ENCODE results near the gene MBTPS1.
A peak's percentile ranks its signal among the peaks of the same experiment; 100 is the strongest.

MBTPS1 gene

DNA sequence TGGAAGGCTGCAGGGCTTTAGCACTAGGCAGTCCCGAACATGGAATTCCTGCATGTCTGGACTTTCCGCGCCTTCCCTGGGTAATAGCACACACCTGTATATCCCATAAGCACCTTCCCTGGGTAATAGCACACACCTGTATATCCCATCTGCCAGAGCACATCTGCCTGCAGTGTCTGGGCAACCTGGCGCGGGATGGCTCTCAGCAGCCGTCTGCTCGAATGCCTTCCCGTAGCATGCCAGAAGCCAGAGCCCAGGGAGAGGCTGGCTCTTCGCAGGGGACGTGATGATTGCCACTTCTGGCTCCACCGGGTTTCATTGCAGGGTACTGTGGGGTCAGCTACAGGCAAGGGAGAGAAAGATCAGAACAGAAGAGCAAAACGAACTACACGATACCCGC, 21.3 kb downstream of the MBTPS1 start:
- no peaks in the 10 kb centered on the region for H4K20me1 ChIP-seq (ENCODE audit: insufficient read depth)
- peaks cover 6% of the 10 kb centered on the region; the same call in 1 of the 2 replicates for H3K36me3 ChIP-seq (ENCODE audit: insufficient read depth)
- peaks cover 51% of the 10 kb centered on the region for H3K4me1 ChIP-seq (ENCODE audit: low read depth, poor library complexity, severe bottlenecking)
- H3K27ac ChIP-seq, result no peak overlapping the region
- no peak overlapping the region for H3K4me3 ChIP-seq (IDR thresholded peaks at IDR 0.05; ENCODE audit: insufficient read depth, low read depth, low read length)
- TF ChIP-seq, protein P1, sequence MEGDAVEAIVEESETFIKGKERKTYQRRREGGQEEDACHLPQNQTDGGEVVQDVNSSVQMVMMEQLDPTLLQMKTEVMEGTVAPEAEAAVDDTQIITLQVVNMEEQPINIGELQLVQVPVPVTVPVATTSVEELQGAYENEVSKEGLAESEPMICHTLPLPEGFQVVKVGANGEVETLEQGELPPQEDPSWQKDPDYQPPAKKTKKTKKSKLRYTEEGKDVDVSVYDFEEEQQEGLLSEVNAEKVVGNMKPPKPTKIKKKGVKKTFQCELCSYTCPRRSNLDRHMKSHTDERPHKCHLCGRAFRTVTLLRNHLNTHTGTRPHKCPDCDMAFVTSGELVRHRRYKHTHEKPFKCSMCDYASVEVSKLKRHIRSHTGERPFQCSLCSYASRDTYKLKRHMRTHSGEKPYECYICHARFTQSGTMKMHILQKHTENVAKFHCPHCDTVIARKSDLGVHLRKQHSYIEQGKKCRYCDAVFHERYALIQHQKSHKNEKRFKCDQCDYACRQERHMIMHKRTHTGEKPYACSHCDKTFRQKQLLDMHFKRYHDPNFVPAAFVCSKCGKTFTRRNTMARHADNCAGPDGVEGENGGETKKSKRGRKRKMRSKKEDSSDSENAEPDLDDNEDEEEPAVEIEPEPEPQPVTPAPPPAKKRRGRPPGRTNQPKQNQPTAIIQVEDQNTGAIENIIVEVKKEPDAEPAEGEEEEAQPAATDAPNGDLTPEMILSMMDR (conservative IDR thresholded peaks at IDR 0.05; ENCODE audit: low read depth, low read length), result no peak
- no peak overlapping the region for H3K4me2 ChIP-seq
- H2AFZ ChIP-seq (ENCODE audit: low read depth), result no peak overlapping the region
- peaks cover 11% of the 10 kb centered on the region; the same call in 1 of the 2 replicates for H3K79me2 ChIP-seq (ENCODE audit: insufficient read depth, low read depth)
- no peaks in the 10 kb centered on the region for H3K27me3 ChIP-seq (ENCODE audit: insufficient read depth, low read depth)
- no peak overlapping the region for H3K9ac ChIP-seq

DNA sequence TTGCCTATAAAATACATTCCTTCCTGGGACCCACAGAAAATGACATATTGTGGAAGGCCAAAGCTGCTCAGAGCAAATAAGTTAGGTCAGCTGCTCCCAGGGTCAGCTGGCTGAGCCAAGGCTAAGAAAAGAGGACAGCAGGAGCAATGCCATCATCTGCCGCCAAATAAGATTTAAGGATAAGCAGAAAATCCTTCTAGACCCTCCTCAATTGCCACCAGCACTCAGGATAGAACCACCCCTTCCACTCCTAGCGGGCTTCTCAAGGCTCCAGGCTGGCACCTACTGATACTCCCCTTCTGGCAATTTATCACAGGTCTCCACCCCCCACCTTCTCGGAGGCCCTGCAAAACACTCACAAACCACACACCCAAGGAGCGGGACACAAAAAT, 22.9 kb downstream of the MBTPS1 start:
- H4K20me1 ChIP-seq (ENCODE audit: insufficient read depth), result no peaks in the 10 kb centered on the region
- TF ChIP-seq, protein P1 (conservative IDR thresholded peaks at IDR 0.05; ENCODE audit: low read depth, low read length), result no peak
- no peaks in the 10 kb centered on the region; the same call in 1 of the 2 replicates for H3K79me2 ChIP-seq (ENCODE audit: insufficient read depth, low read depth)
- peaks cover 51% of the 10 kb centered on the region for H3K4me1 ChIP-seq (ENCODE audit: low read depth, poor library complexity, severe bottlenecking)
- H2AFZ ChIP-seq (ENCODE audit: low read depth), result no peak overlapping the region
- no peak overlapping the region for H3K4me3 ChIP-seq (IDR thresholded peaks at IDR 0.05; ENCODE audit: insufficient read depth, low read depth, low read length)
- H3K36me3 ChIP-seq (ENCODE audit: insufficient read depth), result peaks cover 6% of the 10 kb centered on the region; the same call in 1 of the 2 replicates
- no peak overlapping the region for H3K9ac ChIP-seq
- H3K27ac ChIP-seq, result no peak overlapping the region
- H3K4me2 ChIP-seq, result no peak overlapping the region
- H3K27me3 ChIP-seq (ENCODE audit: insufficient read depth, low read depth), result no peaks in the 10 kb centered on the region

DNA sequence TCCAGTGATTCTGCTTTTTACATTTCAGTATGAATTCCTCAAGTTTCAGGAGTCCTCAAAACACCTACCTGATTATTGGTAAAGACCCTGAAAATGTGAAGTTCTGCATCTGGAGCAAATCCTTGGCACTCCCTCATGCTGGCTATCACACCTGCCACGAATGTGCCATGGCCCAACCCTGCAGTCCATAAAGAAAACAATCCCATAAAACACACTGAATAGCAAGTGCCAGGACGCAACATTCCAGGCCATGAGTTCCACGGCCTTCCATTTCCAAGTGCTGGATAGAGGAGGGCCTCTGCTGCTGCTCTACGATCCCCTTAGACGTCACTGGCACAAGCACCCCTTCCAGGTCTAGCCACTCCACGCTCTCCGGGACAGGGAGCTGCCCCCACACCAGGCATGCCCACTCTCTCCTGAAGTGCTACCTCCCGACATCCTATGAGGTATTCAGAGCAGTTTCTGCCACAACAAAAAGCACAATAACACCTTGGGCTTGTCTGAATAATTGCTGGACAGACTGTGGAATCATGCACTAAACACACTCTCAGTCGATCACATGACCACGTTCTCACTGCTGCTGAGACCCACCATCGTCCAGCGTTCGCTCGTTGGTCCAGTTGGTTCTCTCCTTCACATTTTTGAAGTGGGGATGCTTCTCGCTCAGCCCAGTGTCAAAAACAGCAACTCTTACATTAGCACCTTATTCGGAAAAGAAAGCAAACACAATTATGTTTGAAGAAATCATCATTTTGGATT, 23.4 kb downstream of the MBTPS1 start:
- Histone ChIP-seq H3K27ac (no peak overlapping the region), H4K20me1 (ENCODE audit: insufficient read depth) (no peaks in the 10 kb centered on the region), H3K4me2 (no peak overlapping the region), H3K27me3 (ENCODE audit: insufficient read depth, low read depth) (no peaks in the 10 kb centered on the region), H3K4me3 (IDR thresholded peaks at IDR 0.05; ENCODE audit: insufficient read depth, low read depth, low read length) (no peak overlapping the region), H3K79me2 (ENCODE audit: insufficient read depth, low read depth) (no peaks in the 10 kb centered on the region; the same call in 1 of the 2 replicates), H2AFZ (ENCODE audit: low read depth) (no peak overlapping the region), H3K4me1 (ENCODE audit: low read depth, poor library complexity, severe bottlenecking) (peaks cover 50% of the 10 kb centered on the region), H3K9ac (no peak overlapping the region), H3K36me3 (ENCODE audit: insufficient read depth) (peaks cover 6% of the 10 kb centered on the region; the same call in 1 of the 2 replicates)
- TF ChIP-seq, protein P1 (conservative IDR thresholded peaks at IDR 0.05; ENCODE audit: low read depth, low read length), result no peak

DNA sequence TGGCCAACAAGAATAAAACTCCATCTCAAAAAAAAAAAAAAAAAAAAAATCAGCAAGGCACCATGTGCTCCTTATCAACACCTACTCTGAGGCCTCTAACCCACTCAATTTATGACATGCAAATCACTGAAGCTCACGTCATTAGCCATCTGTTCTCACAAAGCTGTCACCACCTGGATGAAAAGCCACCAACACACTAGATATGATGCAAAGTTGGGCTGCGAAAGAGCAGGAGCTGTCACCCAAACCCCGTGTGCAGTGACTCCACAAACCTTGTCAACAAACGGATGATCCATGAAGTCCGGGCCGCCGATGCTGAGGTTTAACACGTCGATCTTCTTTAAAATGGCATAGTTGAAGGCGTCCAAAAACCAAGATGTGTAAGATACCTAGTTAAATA, 25.3 kb downstream of the MBTPS1 start:
- Histone ChIP-seq H3K27me3 (ENCODE audit: insufficient read depth, low read depth) (no peaks in the 10 kb centered on the region), H3K79me2 (ENCODE audit: insufficient read depth, low read depth) (no peaks in the 10 kb centered on the region; the same call in 1 of the 2 replicates), H3K4me2 (0 out of 2 replicates have a peak overlapping the region, but pooled peaks have one; percentile 23), H3K9ac (no peak overlapping the region), H4K20me1 (ENCODE audit: insufficient read depth) (no peaks in the 10 kb centered on the region), H3K4me3 (IDR thresholded peaks at IDR 0.05; ENCODE audit: insufficient read depth, low read depth, low read length) (no peak overlapping the region), H3K27ac (no peak overlapping the region), H3K4me1 (ENCODE audit: low read depth, poor library complexity, severe bottlenecking) (peaks cover 61% of the 10 kb centered on the region), H2AFZ (ENCODE audit: low read depth) (no peak overlapping the region), H3K36me3 (ENCODE audit: insufficient read depth) (peaks cover 6% of the 10 kb centered on the region; the same call in 1 of the 2 replicates)
- TF ChIP-seq, protein P1 (conservative IDR thresholded peaks at IDR 0.05; ENCODE audit: low read depth, low read length), result no peak

Measured in KMS-11 (cell line).